T-helper 9 cell (primary cell): ENCODE measurements around the gene EFHD2.
"Not testable (repeated sequence)": the region's sequence is repeated elsewhere in the genome, so short reads cannot be mapped to it uniquely, and the experiment has no call there.

Source experiments
- DNase-seq: peaks from one replicate; pipeline ENCODE4 v3.0.0-alpha.2; 2020

Gene EFHD2

GRCh38 chr1:15431571-15431948, 21.9 kb downstream of the EFHD2 start:
- no peak for DNase-seq

- DNase-seq: no peak
Observed at GRCh38 chr1:15432324-15432723, 22.6 kb downstream of the EFHD2 start.

GRCh38 chr1:15433471-15433870, 23.8 kb downstream of the EFHD2 start:
- DNase-seq: no peak

GRCh38 chr1:15434739-15435138, 25.1 kb downstream of the EFHD2 start:
- DNase-seq: not testable (repeated sequence)

- no peak for DNase-seq
Observed at GRCh38 chr1:15435239-15436077, 25.8 kb downstream of the EFHD2 start.

GRCh38 chr1:15436881-15437442, 27.3 kb downstream of the EFHD2 start:
- no peak for DNase-seq

GRCh38 chr1:15439325-15439724, 29.6 kb downstream of the EFHD2 start:
- DNase-seq: no peak

GRCh38 chr1:15440357-15440756, 30.7 kb downstream of the EFHD2 start:
- DNase-seq: no peak

- no peak for DNase-seq
Observed at GRCh38 chr1:15441247-15441646, 31.6 kb downstream of the EFHD2 start.

- no peak for DNase-seq
Observed at GRCh38 chr1:15442119-15442518, 32.4 kb downstream of the EFHD2 start.

DNA sequence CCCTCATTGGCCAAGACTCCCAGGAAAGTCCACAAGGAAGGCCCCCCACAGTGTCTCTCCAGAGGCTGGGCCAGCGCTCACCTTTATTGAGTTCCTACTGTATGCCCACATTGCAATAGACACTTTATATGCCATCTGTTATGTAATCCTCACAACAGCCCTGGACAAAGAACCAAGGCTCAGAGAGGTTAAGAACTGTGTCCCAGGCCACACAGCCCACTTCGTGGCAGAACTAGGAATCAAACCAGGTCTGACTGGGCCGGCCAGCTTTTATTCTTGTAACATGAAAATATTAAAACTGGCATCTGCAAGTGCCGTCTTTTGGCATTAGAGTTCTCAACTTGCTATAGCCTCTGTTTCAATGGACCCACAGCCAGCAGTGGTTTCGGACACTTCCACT, 33.1 kb downstream of the EFHD2 start:
- no peak for DNase-seq

GRCh38 chr1:15443281-15443680, 33.6 kb downstream of the EFHD2 start:
- DNase-seq: no peak

GRCh38 chr1:15444468-15445389, 35.0 kb downstream of the EFHD2 start:
- DNase-seq: no peak

DNA sequence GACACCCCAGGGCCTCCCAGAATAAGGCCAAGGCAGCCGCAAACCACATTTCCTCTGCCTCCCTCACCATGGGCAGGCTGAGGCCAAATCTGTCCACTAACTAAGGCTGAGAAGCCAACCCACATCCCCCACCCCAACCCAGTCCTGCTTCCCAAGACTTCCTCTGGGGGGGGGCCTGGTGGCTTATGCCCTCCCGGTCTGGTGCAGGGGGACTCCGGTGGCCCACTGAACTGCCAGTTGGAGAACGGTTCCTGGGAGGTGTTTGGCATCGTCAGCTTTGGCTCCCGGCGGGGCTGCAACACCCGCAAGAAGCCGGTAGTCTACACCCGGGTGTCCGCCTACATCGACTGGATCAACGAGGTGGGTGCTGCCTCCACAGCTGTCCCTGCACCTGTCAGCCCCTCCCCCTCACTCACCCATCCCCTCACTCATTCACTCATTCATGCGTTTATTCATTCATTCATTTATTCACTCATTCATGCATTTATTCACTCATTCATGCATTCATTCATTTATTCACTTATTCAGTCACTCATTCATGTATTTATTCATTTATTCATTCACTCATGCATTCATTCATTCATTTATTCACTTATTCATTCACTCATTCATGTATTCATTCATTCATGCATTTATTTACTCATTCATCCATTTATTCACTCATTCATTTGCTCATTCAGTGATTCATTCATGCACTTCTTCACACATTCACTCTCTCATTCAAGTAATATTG, 35.9 kb downstream of the EFHD2 start:
- DNase-seq: no peak

DNA sequence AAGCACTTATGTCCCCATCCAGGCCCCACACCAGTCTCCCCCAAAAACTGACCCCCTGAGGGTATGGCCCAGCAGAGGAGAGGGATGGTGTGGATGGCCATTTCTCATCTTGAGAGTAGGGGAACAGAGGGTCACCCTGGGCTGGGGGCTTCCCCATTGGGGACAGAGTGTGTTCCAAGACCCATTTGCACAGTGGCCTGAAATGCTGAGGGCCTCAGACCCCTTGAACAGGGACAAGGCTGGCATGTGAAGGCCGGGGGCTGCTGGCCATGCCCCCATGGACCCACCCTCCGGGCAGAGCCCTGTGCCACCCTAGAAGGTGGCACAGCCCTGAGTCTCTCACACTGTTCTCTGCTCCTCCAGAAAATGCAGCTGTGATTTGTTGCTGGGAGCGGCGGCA, 36.5 kb downstream of the EFHD2 start:
- no peak for DNase-seq

GRCh38 chr1:15448877-15449462, 39.3 kb downstream of the EFHD2 start:
- no peak for DNase-seq

- DNase-seq: no peak
Observed at GRCh38 chr1:15449567-15449966, 39.9 kb downstream of the EFHD2 start.

GRCh38 chr1:15451014-15451722, 41.5 kb downstream of the EFHD2 start:
- DNase-seq: no peak

GRCh38 chr1:15452216-15452615, 42.5 kb downstream of the EFHD2 start:
- no peak for DNase-seq

- DNase-seq: no peak
Observed at GRCh38 chr1:15452866-15453571, 43.3 kb downstream of the EFHD2 start.

DNA sequence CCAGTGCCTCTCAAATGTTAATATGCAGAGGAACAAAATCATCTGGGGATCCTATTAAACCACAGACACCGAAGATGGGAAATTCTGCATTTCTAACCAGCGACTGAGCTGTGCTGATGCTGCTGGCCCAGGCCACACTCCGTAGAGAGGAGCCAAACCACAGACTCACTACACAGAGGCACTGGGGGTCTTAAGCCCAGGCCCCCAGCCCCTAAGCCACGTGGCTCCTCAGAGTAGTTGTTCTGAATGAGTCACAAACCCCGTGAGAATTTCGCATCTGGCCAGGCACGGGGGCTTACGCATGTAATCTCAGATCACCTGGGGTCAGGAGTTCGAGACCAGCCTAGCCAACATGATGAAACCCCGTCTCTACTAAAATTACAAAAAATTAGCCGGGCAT, 44.0 kb downstream of the EFHD2 start:
- no peak for DNase-seq
